Measurements from ENCODE around the gene FUT2.

- TF ChIP-seq CTCF (IDR thresholded peaks at IDR 0.05 in 4 of 5, conservative IDR thresholded peaks at IDR 0.05 in 1 of 5) (no peak), POLR2A (IDR thresholded peaks at IDR 0.05) (no peak)
Observed at GRCh38 chr19:48686088-48686487, 9.7 kb upstream of the FUT2 start.
